GM12878 (cell line): ENCODE results near the gene TRAPPC4. TPM values are rescaled to one million over a fixed set of nuclear protein-coding genes. Genes with fewer than 3 reads are reported as not detected.
A peak's percentile ranks its signal among the peaks of the same experiment; 100 is the strongest.

ENCODE experiments used
- CBFB ChIP-seq: IDR thresholded peaks from 2 replicates; pipeline ENCODE4 v1.6.1; 2016; ENCODE audit warnings: antibody characterized with exemption, low read depth
- DPF2 ChIP-seq: fragments of 450-650 bp; IDR thresholded peaks from 2 replicates; pipeline ENCODE4 v1.6.1; 2017; ENCODE audit warnings: mild to moderate bottlenecking
- EED ChIP-seq: sonication (generic); IDR thresholded peaks from 2 replicates; pipeline ENCODE4 v1.6.1; 2016; ENCODE audit warnings: antibody characterized with exemption, low read depth
- EP300 ChIP-seq, 2 experiments: fragments of 150-350 bp in 1 of 2; IDR thresholded peaks; 2 replicates each; pipeline ENCODE4 v1.6.1; 2011 to 2012; ENCODE audit warnings: low read depth in 2 of 2, low read length in 2 of 2, borderline replicate concordance in 1 of 2, improper control_type of control experiment in 1 of 2, inconsistent platforms in 1 of 2; ENCODE audit not compliant: control insufficient read depth in 1 of 2
- GATAD2B ChIP-seq: fragments of 450-650 bp; conservative IDR thresholded peaks from 2 replicates; pipeline ENCODE4 v1.6.1; 2017; ENCODE audit warnings: low read depth, mild to moderate bottlenecking, moderate library complexity
- KAT2A ChIP-seq: conservative IDR thresholded peaks from 2 replicates; pipeline ENCODE4 v1.6.1; 2011; ENCODE audit warnings: low read depth, low read length; ENCODE audit not compliant: control insufficient read depth
- MTA2 ChIP-seq: fragments of 450-650 bp; IDR thresholded peaks from 2 replicates; pipeline ENCODE4 v1.6.1; 2016; ENCODE audit warnings: low read depth, mild to moderate bottlenecking, moderate library complexity
- MYB ChIP-seq: fragments of 150-350 bp; IDR thresholded peaks from 2 replicates; pipeline ENCODE4 v1.6.1; 2014; ENCODE audit warnings: mild to moderate bottlenecking, low read depth, low read length, borderline replicate concordance
- MYC ChIP-seq: IDR thresholded peaks from 2 replicates; pipeline ENCODE4 v1.6.1; 2011; ENCODE audit warnings: mild to moderate bottlenecking, low read length, moderate library complexity, inconsistent platforms; ENCODE audit not compliant: insufficient read depth, insufficient replicate concordance, insufficient read length, severe bottlenecking
- POLR2A ChIP-seq: IDR thresholded peaks from 2 replicates; pipeline ENCODE4 v1.6.1; 2011; ENCODE audit warnings: low read depth, mild to moderate bottlenecking, low read length
- RAD51 ChIP-seq: fragments of 450-650 bp; IDR thresholded peaks from 2 replicates; pipeline ENCODE4 v1.6.1; 2016; ENCODE audit warnings: moderate library complexity, mild to moderate bottlenecking, inconsistent platforms
- SIN3A ChIP-seq: IDR thresholded peaks from 2 replicates; pipeline ENCODE4 v1.6.1; 2012; ENCODE audit warnings: low read depth, low read length, improper control_type of control experiment
- SPI1 ChIP-seq: IDR thresholded peaks from 2 replicates; pipeline ENCODE4 v1.6.1; 2011; ENCODE audit warnings: low read depth, mild to moderate bottlenecking, low read length, moderate library complexity, borderline replicate concordance; ENCODE audit not compliant: insufficient read depth
- ZNF207 ChIP-seq: fragments of 450-650 bp; IDR thresholded peaks from 2 replicates; pipeline ENCODE4 v1.6.1; 2014; ENCODE audit warnings: antibody characterized with exemption, mild to moderate bottlenecking, borderline replicate concordance
- ZNF384 ChIP-seq: IDR thresholded peaks from 2 replicates; pipeline ENCODE4 v1.6.1; 2012; ENCODE audit warnings: low read depth, mild to moderate bottlenecking, low read length, improper control_type of control experiment, borderline replicate concordance
- ZNF622 ChIP-seq: fragments of 450-650 bp; IDR thresholded peaks from 2 replicates; pipeline ENCODE4 v1.6.1; 2017; ENCODE audit warnings: mild to moderate bottlenecking, inconsistent platforms
- polyA plus RNA-seq, 11 experiments: library from polyadenylated mRNA; depleted of rRNA in 4 of 11; unstranded in 6 of 11; stranded (reverse) in 5 of 11; fragments of >200 nt; fragmentation: Nextera tagmentation in 4 of 11; fragmentation: Illumina TruSeq in 1 of 11; extraction: Ambion mirVana in 4 of 11; extraction: Trizol in 1 of 11; gene quantifications; 1 replicate in 1 of 11; 2 replicates in 10 of 11; pipeline versions ENCODE4 v1.2.1 to v1.2.3, GENCODE V29; 2011 to 2016; ENCODE audit warnings: inconsistent platforms in 2 of 11, missing spikeins in 2 of 11, low read depth in 1 of 11
- total RNA-seq, 4 experiments: library from RNA; depleted of rRNA in 3 of 4; stranded (reverse); fragments of >200 nt in 3 of 4; fragmentation: Illumina TruSeq in 1 of 4; extraction: Trizol in 1 of 4; gene quantifications; 2 replicates each; pipeline versions ENCODE4 v1.2.1 to v1.2.3, GENCODE V29; 2013 to 2021
- TF ChIP-seq, protein P1 (sequence below): IDR thresholded peaks from 2 replicates; pipeline ENCODE4 v1.6.1; 2011; ENCODE audit warnings: borderline replicate concordance, low read depth, mild to moderate bottlenecking, moderate library complexity, low read length; ENCODE audit not compliant: insufficient read depth, poor library complexity, severe bottlenecking
- TF ChIP-seq, protein P2 (sequence below): IDR thresholded peaks from 2 replicates; pipeline ENCODE4 v1.6.1; 2012; ENCODE audit warnings: low read depth, low read length, improper control_type of control experiment
- TF ChIP-seq, protein P3 (sequence below): fragments of 450-650 bp; formaldehyde crosslinking; IDR thresholded peaks from 2 replicates; pipeline ENCODE4 v1.4.0; 2022; ENCODE audit warnings: mild to moderate bottlenecking, moderate library complexity
- TF ChIP-seq, protein P4 (sequence below), 3 experiments: IDR thresholded peaks in 2 of 3; conservative IDR thresholded peaks in 1 of 3; 2 replicates each; pipeline ENCODE4 v1.5.1; 2011; ENCODE audit warnings: low read depth in 3 of 3, low read length in 3 of 3, mild to moderate bottlenecking in 3 of 3, control low read depth in 2 of 3, moderate library complexity in 2 of 3, inconsistent platforms in 1 of 3, mixed read lengths in 1 of 3; ENCODE audit not compliant: control insufficient read depth in 2 of 3, insufficient read depth in 1 of 3; ENCODE audit errors: extremely low read depth in 1 of 3
- TF ChIP-seq, protein P5 (sequence below): fragments of 450-650 bp; IDR thresholded peaks from 2 replicates; pipeline ENCODE4 v1.6.1; 2017; ENCODE audit warnings: low read depth, mild to moderate bottlenecking, moderate library complexity

The TRAPPC4 gene
- total and polyA plus RNA-seq, 10 of the 15 experiments (the other 5 are each of a cell fraction or from before 2014, with no cell fraction given): 61.6 to 231 (median 98.8) TPM

DNA sequence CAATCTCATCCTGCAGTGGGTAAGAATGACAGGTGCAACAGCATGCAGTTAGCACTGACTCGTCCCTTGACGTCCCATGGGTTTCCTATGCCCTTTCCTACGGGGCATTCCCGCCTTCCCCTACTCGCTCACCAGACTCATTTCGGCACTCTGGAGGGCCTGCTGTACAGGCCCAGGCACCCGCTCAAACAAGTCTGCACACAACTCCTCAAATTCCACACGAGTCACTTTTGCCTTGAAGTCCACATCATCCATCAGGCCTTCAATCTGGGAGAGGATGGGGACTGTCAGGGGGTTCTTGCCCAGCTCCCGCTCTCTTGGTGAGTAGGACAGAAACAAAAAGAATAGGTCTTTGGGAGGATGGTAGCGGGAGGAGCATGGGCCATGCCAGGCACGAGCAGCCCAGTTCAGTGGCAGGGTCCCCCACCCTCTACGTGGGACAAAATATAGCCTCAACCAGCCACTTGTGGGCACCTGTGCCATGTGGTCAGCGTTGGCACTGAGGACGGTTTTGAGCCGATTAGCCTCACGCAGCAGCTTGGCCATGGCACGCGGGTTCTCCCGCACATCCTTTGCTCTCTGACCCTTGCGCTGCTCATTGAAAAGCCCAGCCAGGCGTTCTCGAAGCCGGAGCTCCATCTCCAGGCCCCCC is 33.7 kb downstream of the TRAPPC4 start (continued):
- TF ChIP-seq, protein P1, sequence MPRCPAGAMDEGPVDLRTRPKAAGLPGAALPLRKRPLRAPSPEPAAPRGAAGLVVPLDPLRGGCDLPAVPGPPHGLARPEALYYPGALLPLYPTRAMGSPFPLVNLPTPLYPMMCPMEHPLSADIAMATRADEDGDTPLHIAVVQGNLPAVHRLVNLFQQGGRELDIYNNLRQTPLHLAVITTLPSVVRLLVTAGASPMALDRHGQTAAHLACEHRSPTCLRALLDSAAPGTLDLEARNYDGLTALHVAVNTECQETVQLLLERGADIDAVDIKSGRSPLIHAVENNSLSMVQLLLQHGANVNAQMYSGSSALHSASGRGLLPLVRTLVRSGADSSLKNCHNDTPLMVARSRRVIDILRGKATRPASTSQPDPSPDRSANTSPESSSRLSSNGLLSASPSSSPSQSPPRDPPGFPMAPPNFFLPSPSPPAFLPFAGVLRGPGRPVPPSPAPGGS: no peak
- TF ChIP-seq POLR2A (no peak), DPF2 (peak; percentile 11; the same call in 1 of the 2 replicates), ZNF384 (no peak), SPI1 (no peak), EP300 (IDR thresholded peaks at IDR 0.05; ENCODE audit: borderline replicate concordance in 1 of 2, control insufficient read depth in 1 of 2, low read depth in 2 of 2, low read length in 2 of 2) (no peak), EED (peak; percentile 72; the same call in 1 of the 2 replicates), MYC (no peak), RAD51 (no peak), CBFB (no peak), GATAD2B (no peak; the same call in 1 of the 2 replicates), SIN3A (no peak), KAT2A (no peak), MYB (no peak), ZNF207 (no peak), MTA2 (no peak), ZNF622 (no peak)
- TF ChIP-seq, protein P2, sequence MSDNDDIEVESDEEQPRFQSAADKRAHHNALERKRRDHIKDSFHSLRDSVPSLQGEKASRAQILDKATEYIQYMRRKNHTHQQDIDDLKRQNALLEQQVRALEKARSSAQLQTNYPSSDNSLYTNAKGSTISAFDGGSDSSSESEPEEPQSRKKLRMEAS: peak; percentile 61; the same call in 1 of the 2 replicates
- TF ChIP-seq, protein P3, sequence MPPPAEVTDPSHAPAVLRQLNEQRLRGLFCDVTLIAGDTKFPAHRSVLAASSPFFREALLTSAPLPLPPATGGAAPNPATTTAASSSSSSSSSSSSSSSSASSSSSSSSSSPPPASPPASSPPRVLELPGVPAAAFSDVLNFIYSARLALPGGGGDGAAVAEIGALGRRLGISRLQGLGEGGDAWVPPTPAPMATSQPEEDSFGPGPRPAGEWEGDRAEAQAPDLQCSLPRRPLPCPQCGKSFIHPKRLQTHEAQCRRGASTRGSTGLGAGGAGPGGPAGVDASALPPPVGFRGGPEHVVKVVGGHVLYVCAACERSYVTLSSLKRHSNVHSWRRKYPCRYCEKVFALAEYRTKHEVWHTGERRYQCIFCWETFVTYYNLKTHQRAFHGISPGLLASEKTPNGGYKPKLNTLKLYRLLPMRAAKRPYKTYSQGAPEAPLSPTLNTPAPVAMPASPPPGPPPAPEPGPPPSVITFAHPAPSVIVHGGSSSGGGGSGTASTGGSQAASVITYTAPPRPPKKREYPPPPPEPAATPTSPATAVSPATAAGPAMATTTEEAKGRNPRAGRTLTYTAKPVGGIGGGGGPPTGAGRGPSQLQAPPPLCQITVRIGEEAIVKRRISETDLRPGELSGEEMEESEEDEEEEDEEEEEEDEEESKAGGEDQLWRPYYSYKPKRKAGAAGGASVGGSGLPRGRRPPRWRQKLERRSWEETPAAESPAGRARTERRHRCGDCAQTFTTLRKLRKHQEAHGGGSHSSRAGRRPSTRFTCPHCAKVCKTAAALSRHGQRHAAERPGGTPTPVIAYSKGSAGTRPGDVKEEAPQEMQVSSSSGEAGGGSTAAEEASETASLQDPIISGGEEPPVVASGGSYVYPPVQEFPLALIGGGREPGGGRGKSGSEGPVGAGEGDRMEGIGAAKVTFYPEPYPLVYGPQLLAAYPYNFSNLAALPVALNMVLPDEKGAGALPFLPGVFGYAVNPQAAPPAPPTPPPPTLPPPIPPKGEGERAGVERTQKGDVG: no peak
- TF ChIP-seq, protein P4, sequence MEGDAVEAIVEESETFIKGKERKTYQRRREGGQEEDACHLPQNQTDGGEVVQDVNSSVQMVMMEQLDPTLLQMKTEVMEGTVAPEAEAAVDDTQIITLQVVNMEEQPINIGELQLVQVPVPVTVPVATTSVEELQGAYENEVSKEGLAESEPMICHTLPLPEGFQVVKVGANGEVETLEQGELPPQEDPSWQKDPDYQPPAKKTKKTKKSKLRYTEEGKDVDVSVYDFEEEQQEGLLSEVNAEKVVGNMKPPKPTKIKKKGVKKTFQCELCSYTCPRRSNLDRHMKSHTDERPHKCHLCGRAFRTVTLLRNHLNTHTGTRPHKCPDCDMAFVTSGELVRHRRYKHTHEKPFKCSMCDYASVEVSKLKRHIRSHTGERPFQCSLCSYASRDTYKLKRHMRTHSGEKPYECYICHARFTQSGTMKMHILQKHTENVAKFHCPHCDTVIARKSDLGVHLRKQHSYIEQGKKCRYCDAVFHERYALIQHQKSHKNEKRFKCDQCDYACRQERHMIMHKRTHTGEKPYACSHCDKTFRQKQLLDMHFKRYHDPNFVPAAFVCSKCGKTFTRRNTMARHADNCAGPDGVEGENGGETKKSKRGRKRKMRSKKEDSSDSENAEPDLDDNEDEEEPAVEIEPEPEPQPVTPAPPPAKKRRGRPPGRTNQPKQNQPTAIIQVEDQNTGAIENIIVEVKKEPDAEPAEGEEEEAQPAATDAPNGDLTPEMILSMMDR (IDR thresholded peaks at IDR 0.05 in 2 of 3, conservative IDR thresholded peaks at IDR 0.05 in 1 of 3; ENCODE audit: control insufficient read depth in 2 of 3, extremely low read depth in 1 of 3, insufficient read depth in 1 of 3, low read depth in 3 of 3, low read length in 3 of 3): no peak
- TF ChIP-seq, protein P5, sequence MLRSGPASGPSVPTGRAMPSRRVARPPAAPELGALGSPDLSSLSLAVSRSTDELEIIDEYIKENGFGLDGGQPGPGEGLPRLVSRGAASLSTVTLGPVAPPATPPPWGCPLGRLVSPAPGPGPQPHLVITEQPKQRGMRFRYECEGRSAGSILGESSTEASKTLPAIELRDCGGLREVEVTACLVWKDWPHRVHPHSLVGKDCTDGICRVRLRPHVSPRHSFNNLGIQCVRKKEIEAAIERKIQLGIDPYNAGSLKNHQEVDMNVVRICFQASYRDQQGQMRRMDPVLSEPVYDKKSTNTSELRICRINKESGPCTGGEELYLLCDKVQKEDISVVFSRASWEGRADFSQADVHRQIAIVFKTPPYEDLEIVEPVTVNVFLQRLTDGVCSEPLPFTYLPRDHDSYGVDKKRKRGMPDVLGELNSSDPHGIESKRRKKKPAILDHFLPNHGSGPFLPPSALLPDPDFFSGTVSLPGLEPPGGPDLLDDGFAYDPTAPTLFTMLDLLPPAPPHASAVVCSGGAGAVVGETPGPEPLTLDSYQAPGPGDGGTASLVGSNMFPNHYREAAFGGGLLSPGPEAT: 0 out of 2 replicates have a peak, but pooled peaks have one; percentile 16
